Endothelial cell of umbilical vein (primary cell): ENCODE data around the gene MT1G. TPM values are rescaled to one million over a fixed set of nuclear protein-coding genes. Genes with fewer than 3 reads are reported as not detected.
A peak's percentile ranks its signal among the peaks of the same experiment; 100 is the strongest.

ENCODE experiments used
- BruUV-seq: library from RNA; stranded (reverse); fragments of 400-500 nt; replicated peaks from 2 replicates; lab custom pipeline; 2021; lab: Mats Ljungman, UMichigan
- CTCF ChIA-PET: fragments of 300-600, 350-600 bp; sonication (Branson Sonifier 250); formaldehyde crosslinking; loops from one replicate; lab custom pipeline; 2021; ENCODE audit warnings: antibody characterized with exemption, inconsistent platforms; lab: Charles Lee
- POLR2A ChIA-PET: fragments of 300-600, 350-600 bp; sonication (Branson Sonifier 250); formaldehyde crosslinking; loops from one replicate; lab custom pipeline; 2021; ENCODE audit warnings: antibody characterized with exemption, inconsistent platforms; lab: Charles Lee
- DNase-seq: peaks from one replicate; pipeline ENCODE4 v3.0.0-alpha.2; 2011; ENCODE audit warnings: low read depth, low spot score
- FAIRE-seq: peaks from 2 replicates; lab custom pipeline; 2011; peaks lifted over from hg19 to GRCh38; lab: Jason Lieb, UNC
- H2AFZ ChIP-seq: 2 replicates; pipeline ENCODE4 v1.6.0; 2012; ENCODE audit warnings: low read depth, low read length, control low read depth, inconsistent platforms
- H3K27ac ChIP-seq: 2 replicates; pipeline ENCODE4 v1.5.1; 2011; ENCODE audit warnings: low read depth, mild to moderate bottlenecking, control low read depth, low read length, moderate library complexity; ENCODE audit not compliant: insufficient read depth
- H3K27me3 ChIP-seq, 2 experiments: 2 replicates each; pipeline versions ENCODE4 v1.6.0 to v1.6.1; 2011; ENCODE audit warnings: low read length in 2 of 2, mixed read lengths in 1 of 2; ENCODE audit not compliant: control insufficient read depth in 2 of 2, insufficient read depth in 2 of 2
- H3K36me3 ChIP-seq, 2 experiments: 2 replicates in 1 of 2; 3 replicates in 1 of 2; pipeline ENCODE4 v1.5.1; 2011; ENCODE audit warnings: low read length in 2 of 2, mild to moderate bottlenecking in 1 of 2, moderate library complexity in 1 of 2; ENCODE audit not compliant: control insufficient read depth in 2 of 2, insufficient read depth in 2 of 2; ENCODE audit errors: extremely low read depth in 1 of 2
- H3K4me1 ChIP-seq: 3 replicates; pipeline ENCODE4 v1.5.1; 2011; ENCODE audit warnings: mild to moderate bottlenecking, low read length; ENCODE audit not compliant: control insufficient read depth, insufficient read depth; ENCODE audit errors: extremely low read depth
- H3K4me2 ChIP-seq: 2 replicates; pipeline ENCODE4 v1.6.1; 2011; ENCODE audit warnings: low read length, control low read depth, mixed read lengths; ENCODE audit not compliant: insufficient read depth
- H3K4me3 ChIP-seq, 3 experiments: fragments of 200-600 bp in 1 of 3; sonication (generic), shearing (Covaris generic) in 1 of 3; replicated peaks in 1 of 3; 2 replicates each; pipeline ENCODE4 v1.5.1; 2011 to 2016; ENCODE audit warnings: control low read depth in 3 of 3, low read length in 3 of 3, mild to moderate bottlenecking in 2 of 3, inconsistent platforms in 1 of 3, low read depth in 1 of 3, moderate library complexity in 1 of 3; ENCODE audit not compliant: insufficient read depth in 1 of 3
- H3K79me2 ChIP-seq: 2 replicates; pipeline ENCODE4 v1.6.0; 2012; ENCODE audit warnings: low read length, inconsistent platforms; ENCODE audit not compliant: control insufficient read depth, insufficient read depth
- H3K9ac ChIP-seq: replicated peaks from 2 replicates; pipeline ENCODE3; 2011; ENCODE audit warnings: low read length, control low read depth; ENCODE audit not compliant: insufficient read depth; ENCODE audit errors: extremely low read depth
- H3K9me1 ChIP-seq: replicated peaks from 3 replicates; pipeline ENCODE4 v1.6.0; 2011; ENCODE audit warnings: mild to moderate bottlenecking, low read length; ENCODE audit not compliant: control insufficient read depth, insufficient read depth; ENCODE audit errors: extremely low read depth
- H3K9me3 ChIP-seq: replicated peaks from 2 replicates; pipeline ENCODE4 v1.5.1; 2012; ENCODE audit warnings: low read length, inconsistent platforms; ENCODE audit not compliant: control insufficient read depth, insufficient read depth
- H4K20me1 ChIP-seq: replicated peaks from 2 replicates; pipeline ENCODE3; 2011; ENCODE audit warnings: mild to moderate bottlenecking, low read length; ENCODE audit not compliant: control insufficient read depth, insufficient read depth; ENCODE audit errors: extremely low read depth
- MAX ChIP-seq: IDR thresholded peaks from 2 replicates; pipeline ENCODE4 v1.6.1; 2011; ENCODE audit not compliant: insufficient read depth, insufficient read length
- MYC ChIP-seq: IDR thresholded peaks from one replicate; pipeline ENCODE4 v1.6.1; 2011; ENCODE audit warnings: mild to moderate bottlenecking, low read depth, low read length
- POLR2A ChIP-seq: IDR thresholded peaks from 2 replicates; pipeline ENCODE4 v1.6.1; 2012; ENCODE audit warnings: low read depth, mild to moderate bottlenecking, control low read depth, low read length
- dilution Hi-C: fragments of 300-500 bp; cut with MboI; formaldehyde crosslinking; loops from one replicate; pipeline ENCODE4 v1.15.0; 2019; ENCODE audit warnings: low sequenced_read_pairs; ENCODE audit not compliant: extremely low pct_ligation_motif_present
- intact Hi-C: fragments of 100-400 bp; cut with micrococcal nuclease; formaldehyde crosslinking; loops from one replicate; pipeline ENCODE4 v1.10.0; 2022
- polyA plus RNA-seq, 4 experiments: library from polyadenylated mRNA; depleted of rRNA in 3 of 4; stranded (reverse) in 3 of 4; unstranded in 1 of 4; fragments of >200 nt; gene quantifications; 2 replicates each; pipeline versions ENCODE4 v1.2.1 to v1.2.3, GENCODE V29; 2011 to 2012; ENCODE audit warnings: missing spikeins in 1 of 4
- total RNA-seq: library from RNA; stranded (reverse); gene quantifications from 2 replicates; pipeline ENCODE4 v1.2.3, GENCODE V29; 2021
- TF ChIP-seq, protein P1 (sequence below), 2 donors: IDR thresholded peaks; 1 replicate in 1 of 2; 2 replicates in 1 of 2; pipeline ENCODE4 v1.5.1; 2011; ENCODE audit warnings: low read length in 2 of 2, mild to moderate bottlenecking in 2 of 2, moderate library complexity in 2 of 2, control low read depth in 1 of 2, inconsistent platforms in 1 of 2, low read depth in 1 of 2; ENCODE audit not compliant: insufficient read depth in 1 of 2; ENCODE audit errors: extremely low read depth in 1 of 2

MT1G gene
- total and polyA plus RNA-seq, 2 donors (not counting 3 experiments of a cell fraction or from before 2014, with no cell fraction given): not detected

- Histone ChIP-seq H3K36me3 (no peaks in the 10 kb centered on the region), H3K27me3 (peaks cover 48 to 59% of the 10 kb centered on the region in 2 experiments), H3K79me2 (no peaks in the 10 kb centered on the region), H3K4me1 (peaks cover 3% of the 10 kb centered on the region), H3K4me2 (no peak overlapping the region), H2AFZ (no peak overlapping the region), H4K20me1 (no peaks in the 10 kb centered on the region), H3K9me1 (no peaks in the 10 kb centered on the region), H3K27ac (no peak overlapping the region), H3K9ac (no peak overlapping the region), H3K4me3 (no peak overlapping the region), H3K9me3 (no peaks in the 10 kb centered on the region)
- ChIA-PET CTCF (interaction anchor here (1.0 to 2.4 kb wide), 7 partner anchors 22 to 119 kb away, joined by 3 to 24 read pairs (median 5); partner anchors contain the start of gene MT1B), POLR2A (no interaction called here)
- BruUV-seq: no TSS peak
- intact Hi-C loops: loop anchor here (1.0 kb wide), 1 partner anchor 28 kb away; no protein-coding TSS in a partner anchor
- DNase-seq (peak; percentile 18), FAIRE-seq (peak; percentile 84)
- TF ChIP-seq, protein P1, sequence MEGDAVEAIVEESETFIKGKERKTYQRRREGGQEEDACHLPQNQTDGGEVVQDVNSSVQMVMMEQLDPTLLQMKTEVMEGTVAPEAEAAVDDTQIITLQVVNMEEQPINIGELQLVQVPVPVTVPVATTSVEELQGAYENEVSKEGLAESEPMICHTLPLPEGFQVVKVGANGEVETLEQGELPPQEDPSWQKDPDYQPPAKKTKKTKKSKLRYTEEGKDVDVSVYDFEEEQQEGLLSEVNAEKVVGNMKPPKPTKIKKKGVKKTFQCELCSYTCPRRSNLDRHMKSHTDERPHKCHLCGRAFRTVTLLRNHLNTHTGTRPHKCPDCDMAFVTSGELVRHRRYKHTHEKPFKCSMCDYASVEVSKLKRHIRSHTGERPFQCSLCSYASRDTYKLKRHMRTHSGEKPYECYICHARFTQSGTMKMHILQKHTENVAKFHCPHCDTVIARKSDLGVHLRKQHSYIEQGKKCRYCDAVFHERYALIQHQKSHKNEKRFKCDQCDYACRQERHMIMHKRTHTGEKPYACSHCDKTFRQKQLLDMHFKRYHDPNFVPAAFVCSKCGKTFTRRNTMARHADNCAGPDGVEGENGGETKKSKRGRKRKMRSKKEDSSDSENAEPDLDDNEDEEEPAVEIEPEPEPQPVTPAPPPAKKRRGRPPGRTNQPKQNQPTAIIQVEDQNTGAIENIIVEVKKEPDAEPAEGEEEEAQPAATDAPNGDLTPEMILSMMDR (IDR thresholded peaks at IDR 0.05; ENCODE audit: extremely low read depth in 1 of 2, insufficient read depth in 1 of 2, low read depth in 1 of 2, low read length in 2 of 2): peak; percentile 22 to 59
- no peak for TF ChIP-seq POLR2A
- no peak for TF ChIP-seq MYC
- no peak for TF ChIP-seq MAX
- dilution Hi-C loops: no loop called here
These were observed 6.1 kb upstream of the MT1G start for GRCh38 chr16:56673921-56674320.
